Stimulated activated CD8-positive, alpha-beta memory T cell treated with anti-CD3 and anti-CD28 coated beads, Interleukin-15, amount 100 ng/mL, for 1 hour (primary cell): ENCODE data around the gene HYAL4.

Source experiments
- DNase-seq: peaks from one replicate; pipeline ENCODE4 v3.0.0-alpha.2; 2020; ENCODE audit warnings: low read depth

HYAL4 gene

GRCh38 chr7:123916240-123916724, 71.3 kb downstream of the HYAL4 start:
- DNase-seq, result no peak

- DNase-seq, result no peak
These were observed 72.9 kb downstream of the HYAL4 start for GRCh38 chr7:123917878-123918277.

GRCh38 chr7:123918309-123918708, 73.3 kb downstream of the HYAL4 start:
- no peak for DNase-seq

- DNase-seq, result no peak
These were observed 78.6 kb downstream of the HYAL4 start for GRCh38 chr7:123923599-123923998.

GRCh38 chr7:123924941-123925340, 80.0 kb downstream of the HYAL4 start, which contains the start of gene SPAM1:
TSS of gene SPAM1 (plus strand) at chr7:123925241. CDS start at chr7:123953571, 28,330 bp downstream.
- DNase-seq, result no peak
